PFSK-1 (cell line): Measurements from ENCODE around the gene MR1.

Experiments
- FOXP2 ChIP-seq: optimal IDR thresholded peaks from 2 replicates; pipeline ENCODE3; 2011; ENCODE audit warnings: borderline replicate concordance, control low read depth, inconsistent platforms; ENCODE audit not compliant: insufficient read depth; ENCODE audit errors: extremely low read length, extremely low read depth
- POLR2AphosphoS5 ChIP-seq: IDR thresholded peaks from 2 replicates; pipeline ENCODE4 v1.6.1; 2012; ENCODE audit warnings: low read depth, mild to moderate bottlenecking, control low read depth, low read length, moderate library complexity
- REST ChIP-seq, 2 experiments: IDR thresholded peaks; 2 replicates each; pipeline versions ENCODE4 v1.6.1 to v1.8.0; 2011 to 2012; ENCODE audit warnings: low read depth in 2 of 2, low read length in 2 of 2, control low read depth in 1 of 2, inconsistent platforms in 1 of 2, mild to moderate bottlenecking in 1 of 2, moderate library complexity in 1 of 2; ENCODE audit not compliant: insufficient read depth in 1 of 2
- SIN3A ChIP-seq: IDR thresholded peaks from 2 replicates; pipeline ENCODE4 v1.6.1; 2012; ENCODE audit warnings: mild to moderate bottlenecking, low read length, moderate library complexity, borderline replicate concordance; ENCODE audit not compliant: insufficient read depth
- TAF1 ChIP-seq: IDR thresholded peaks from 2 replicates; pipeline ENCODE4 v1.6.1; 2012; ENCODE audit warnings: low read length, control low read depth, borderline replicate concordance; ENCODE audit not compliant: insufficient read depth

Gene MR1

GRCh38 chr1:181028615-181029014, 5.2 kb upstream of the MR1 start:
- TF ChIP-seq TAF1 (no peak), SIN3A (no peak), FOXP2 (no peak), POLR2AphosphoS5 (no peak), REST (IDR thresholded peaks at IDR 0.05; ENCODE audit: insufficient read depth in 1 of 2, low read depth in 2 of 2, low read length in 2 of 2) (no peak)

DNA sequence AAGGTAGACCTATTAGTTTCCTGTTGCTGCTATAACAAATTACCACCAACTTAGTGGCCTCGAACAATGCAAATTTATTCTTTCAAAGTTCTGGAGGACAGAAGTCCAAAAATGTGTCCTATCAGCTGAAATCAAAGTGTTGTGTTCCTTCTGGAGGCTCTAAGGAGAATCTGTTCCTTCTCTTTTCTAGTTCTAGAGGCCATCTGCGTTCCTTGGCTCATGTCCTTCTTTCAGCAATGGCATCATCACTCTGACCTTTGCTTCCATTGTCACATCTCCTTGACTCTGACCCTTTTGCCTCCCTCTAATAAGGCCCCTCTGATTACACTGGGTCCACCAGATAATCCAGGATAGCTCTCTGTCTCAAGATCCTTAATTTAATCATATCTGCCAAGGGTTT, 1.2 kb upstream of the MR1 start:
- no peak for TF ChIP-seq POLR2AphosphoS5
- TF ChIP-seq REST (IDR thresholded peaks at IDR 0.05; ENCODE audit: insufficient read depth in 1 of 2, low read depth in 2 of 2, low read length in 2 of 2) = no peak
- TF ChIP-seq TAF1 = no peak
- TF ChIP-seq FOXP2 = no peak
- no peak for TF ChIP-seq SIN3A

GRCh38 chr1:181033128-181033798, 520 bp upstream of the MR1 start:
- no peak for TF ChIP-seq FOXP2
- no peak for TF ChIP-seq SIN3A
- TF ChIP-seq REST (IDR thresholded peaks at IDR 0.05; ENCODE audit: insufficient read depth in 1 of 2, low read depth in 2 of 2, low read length in 2 of 2) = no peak
- TF ChIP-seq TAF1 = 0 out of 2 replicates have a peak, but pooled peaks have one; percentile 48

- no peak for TF ChIP-seq REST (IDR thresholded peaks at IDR 0.05; ENCODE audit: insufficient read depth in 1 of 2, low read depth in 2 of 2, low read length in 2 of 2)
- no peak for TF ChIP-seq SIN3A
- TF ChIP-seq FOXP2 = no peak
- TF ChIP-seq TAF1 = no peak
- no peak for TF ChIP-seq POLR2AphosphoS5
Observed at GRCh38 chr1:181036107-181036836, 2.5 kb downstream of the MR1 start.
